A673 (cell line): ENCODE measurements around the gene TMEM255A. TPM values are rescaled to one million over a fixed set of nuclear protein-coding genes. Genes with fewer than 3 reads are reported as not detected.

ENCODE experiments used
- BruUV-seq: library from RNA; stranded (reverse); fragments of 400-500 nt; replicated peaks from 2 replicates; lab custom pipeline; 2021; lab: Mats Ljungman, UMichigan
- CTCF ChIA-PET: fragments of 300-600 bp; sonication (Branson Sonifier 250); formaldehyde crosslinking; loops from one replicate; lab custom pipeline; 2022; ENCODE audit warnings: antibody characterized with exemption; lab: Charles Lee
- POLR2A ChIA-PET: fragments of 300-600 bp; sonication (Branson Sonifier 250); formaldehyde crosslinking; loops from one replicate; lab custom pipeline; 2022; ENCODE audit warnings: antibody characterized with exemption; ENCODE audit not compliant: low non-redundant PET; lab: Charles Lee
- DNase-seq: peaks from one replicate; pipeline ENCODE4 v3.0.0-alpha.2; 2015; ENCODE audit warnings: low spot score
- H3K27ac ChIP-seq: fragments of 200-600 bp; sonication (generic); 2 replicates; pipeline ENCODE4 v1.5.1; 2016; ENCODE audit warnings: mixed run types, low read depth, mild to moderate bottlenecking, mixed read lengths, antibody characterized with exemption, low read length; ENCODE audit not compliant: poor library complexity, severe bottlenecking
- H3K27me3 ChIP-seq: fragments of 200-600 bp; sonication (generic); replicated peaks from 2 replicates; pipeline ENCODE4 v1.6.1; 2017; ENCODE audit warnings: mixed run types, low read depth, mild to moderate bottlenecking, mixed read lengths, antibody characterized with exemption, low read length; ENCODE audit not compliant: insufficient read depth, poor library complexity
- H3K36me3 ChIP-seq: fragments of 200-600 bp; sonication (generic); 2 replicates; pipeline ENCODE4 v1.6.1; 2016; ENCODE audit warnings: mixed run types, mild to moderate bottlenecking, mixed read lengths, antibody characterized with exemption, low read length; ENCODE audit not compliant: insufficient read depth, poor library complexity, severe bottlenecking
- H3K4me1 ChIP-seq: fragments of 200-600 bp; sonication (generic); 2 replicates; pipeline ENCODE4 v1.6.1; 2017; ENCODE audit warnings: mixed run types, mild to moderate bottlenecking, mixed read lengths, antibody characterized with exemption, low read length; ENCODE audit not compliant: insufficient read depth, poor library complexity, severe bottlenecking
- H3K4me3 ChIP-seq: fragments of 200-600 bp; sonication (generic); 2 replicates; pipeline ENCODE4 v1.5.1; 2016; ENCODE audit warnings: low read depth, mixed run types, mild to moderate bottlenecking, mixed read lengths, low read length; ENCODE audit not compliant: poor library complexity, severe bottlenecking
- H3K9me3 ChIP-seq: fragments of 200-600 bp; sonication (generic); 2 replicates; pipeline ENCODE4 v1.6.1; 2016; ENCODE audit warnings: mixed run types, low read depth, mild to moderate bottlenecking, mixed read lengths, antibody characterized with exemption, low read length; ENCODE audit not compliant: poor library complexity, severe bottlenecking
- EZH2 ChIP-seq: fragments of 200-600 bp; sonication (generic); IDR thresholded peaks from 2 replicates; pipeline ENCODE4 v1.6.1; 2017; ENCODE audit warnings: borderline replicate concordance, low read depth, mild to moderate bottlenecking, mixed read lengths, antibody characterized with exemption, low read length; ENCODE audit not compliant: poor library complexity, severe bottlenecking
- intact Hi-C: fragments of 100-400 bp; cut with micrococcal nuclease; formaldehyde crosslinking; loops from one replicate; pipeline ENCODE4 v1.10.0; 2022; ENCODE audit not compliant: unreplicated experiment
- total RNA-seq: library from RNA; stranded (reverse); gene quantifications from 2 replicates; pipeline ENCODE4 v1.2.3, GENCODE V29; 2021
- TF ChIP-seq, protein P1 (sequence below): fragments of 300-800, 200-600 bp; sonication (generic); conservative IDR thresholded peaks from 2 replicates; pipeline ENCODE4 v1.5.1; 2017; ENCODE audit warnings: low read depth, mild to moderate bottlenecking, antibody characterized with exemption, low read length, moderate library complexity, mixed read lengths

TMEM255A gene
- total RNA-seq, 1 experiment from 2014 or later, result 0.56 TPM

DNA sequence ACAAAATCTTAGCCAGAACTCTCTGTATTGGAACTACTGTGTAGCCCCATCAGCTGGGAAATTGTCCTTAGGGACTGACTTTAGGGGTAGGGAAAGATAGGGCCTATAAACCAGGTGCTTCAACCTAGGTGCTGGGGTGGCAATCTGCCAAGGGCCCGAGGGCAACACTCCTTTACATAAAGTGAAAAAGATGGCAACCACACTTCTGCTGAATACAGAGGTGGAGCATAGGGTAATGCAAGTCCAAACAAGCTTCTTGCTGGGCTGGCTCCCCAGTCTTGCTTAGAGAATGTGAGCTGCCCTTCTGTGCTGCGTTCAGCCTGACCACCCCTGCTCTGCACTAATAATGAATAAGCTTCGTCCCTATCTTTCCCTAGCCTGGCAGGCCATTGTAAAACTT, 50.9 kb downstream of the TMEM255A start:
- Histone ChIP-seq H3K27me3 (no peaks in the 10 kb centered on the region), H3K36me3 (no peaks in the 10 kb centered on the region), H3K27ac (no peak overlapping the region), H3K9me3 (no peaks in the 10 kb centered on the region), H3K4me1 (no peaks in the 10 kb centered on the region), H3K4me3 (no peak overlapping the region)
- TF ChIP-seq, protein P1, sequence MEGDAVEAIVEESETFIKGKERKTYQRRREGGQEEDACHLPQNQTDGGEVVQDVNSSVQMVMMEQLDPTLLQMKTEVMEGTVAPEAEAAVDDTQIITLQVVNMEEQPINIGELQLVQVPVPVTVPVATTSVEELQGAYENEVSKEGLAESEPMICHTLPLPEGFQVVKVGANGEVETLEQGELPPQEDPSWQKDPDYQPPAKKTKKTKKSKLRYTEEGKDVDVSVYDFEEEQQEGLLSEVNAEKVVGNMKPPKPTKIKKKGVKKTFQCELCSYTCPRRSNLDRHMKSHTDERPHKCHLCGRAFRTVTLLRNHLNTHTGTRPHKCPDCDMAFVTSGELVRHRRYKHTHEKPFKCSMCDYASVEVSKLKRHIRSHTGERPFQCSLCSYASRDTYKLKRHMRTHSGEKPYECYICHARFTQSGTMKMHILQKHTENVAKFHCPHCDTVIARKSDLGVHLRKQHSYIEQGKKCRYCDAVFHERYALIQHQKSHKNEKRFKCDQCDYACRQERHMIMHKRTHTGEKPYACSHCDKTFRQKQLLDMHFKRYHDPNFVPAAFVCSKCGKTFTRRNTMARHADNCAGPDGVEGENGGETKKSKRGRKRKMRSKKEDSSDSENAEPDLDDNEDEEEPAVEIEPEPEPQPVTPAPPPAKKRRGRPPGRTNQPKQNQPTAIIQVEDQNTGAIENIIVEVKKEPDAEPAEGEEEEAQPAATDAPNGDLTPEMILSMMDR, result no peak
- no peak for TF ChIP-seq EZH2
- POLR2A ChIA-PET, result no interaction called here
- intact Hi-C loops, result no loop called here
- BruUV-seq, result no TSS peak
- no peak for DNase-seq
- CTCF ChIA-PET, result no interaction called here

DNA sequence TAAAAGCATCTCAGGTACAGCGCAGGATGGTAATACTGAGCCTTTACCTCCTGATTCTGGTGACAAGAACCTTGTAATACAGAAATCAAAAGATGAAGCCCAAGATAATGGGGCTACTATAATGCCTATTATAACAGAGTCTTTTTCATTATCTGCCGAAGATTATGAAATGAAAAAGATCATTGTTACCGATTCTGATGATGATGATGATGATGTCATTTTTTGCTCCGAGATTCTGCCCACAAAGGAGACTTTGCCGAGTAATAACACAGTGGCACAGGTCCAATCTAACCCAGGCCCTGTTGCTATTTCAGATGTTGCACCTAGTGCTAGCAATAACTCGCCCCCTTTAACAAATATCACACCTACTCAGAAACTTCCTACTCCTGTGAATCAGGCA, 57.5 kb downstream of the TMEM255A start:
- CTCF ChIA-PET, result no interaction called here
- BruUV-seq, result no TSS peak
- Histone ChIP-seq H3K9me3 (no peaks in the 10 kb centered on the region), H3K27ac (no peak overlapping the region), H3K27me3 (peaks cover 2% of the 10 kb centered on the region), H3K4me1 (no peaks in the 10 kb centered on the region), H3K4me3 (no peak overlapping the region), H3K36me3 (peaks cover 8% of the 10 kb centered on the region)
- POLR2A ChIA-PET, result no interaction called here
- intact Hi-C loops, result no loop called here
- no peak for TF ChIP-seq EZH2
- TF ChIP-seq, protein P1, result no peak
- no peak for DNase-seq

DNA sequence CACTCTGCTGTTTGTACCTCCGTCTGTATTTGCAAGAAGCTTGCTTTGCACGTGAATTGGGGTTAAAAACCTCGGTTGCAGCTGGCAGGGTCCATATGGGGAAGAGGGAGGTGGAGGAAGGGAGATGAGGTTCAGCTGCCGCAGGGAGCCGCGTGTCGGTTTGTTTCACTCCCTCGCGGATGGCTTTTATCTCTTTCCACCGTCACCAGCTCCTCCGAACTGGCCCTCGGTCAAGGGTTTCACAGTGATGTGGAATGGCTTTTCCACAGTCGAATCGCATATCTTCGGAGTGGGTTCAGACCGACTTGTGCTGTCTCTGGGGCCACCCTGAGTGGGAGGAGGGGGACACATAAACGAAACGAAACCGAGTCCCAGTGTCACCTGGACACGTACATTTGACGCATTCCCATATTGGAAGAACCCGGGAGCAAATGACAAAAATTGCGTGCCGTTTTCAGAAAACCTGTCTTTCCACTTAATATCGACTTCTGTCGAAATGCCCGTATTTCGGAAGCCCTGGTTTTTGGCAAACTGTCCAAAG, 59.7 kb downstream of the TMEM255A start:
- ChIA-PET CTCF (interaction anchor here (0.7 kb wide), 1 partner anchor 357 kb away, joined by 3 read pairs; no protein-coding TSS in a partner anchor), POLR2A (no interaction called here)
- peak; percentile 19 for DNase-seq
- Histone ChIP-seq H3K27me3 (peaks cover 17% of the 10 kb centered on the region), H3K27ac (peak overlapping the region; percentile 84), H3K9me3 (no peaks in the 10 kb centered on the region), H3K4me3 (peak overlapping the region; percentile 66), H3K36me3 (peaks cover 8% of the 10 kb centered on the region), H3K4me1 (no peaks in the 10 kb centered on the region)
- intact Hi-C loops, result no loop called here
- TSS peak; percentile 58 for BruUV-seq
- TF ChIP-seq EZH2, result no peak
- TF ChIP-seq, protein P1, result no peak
